GM21423 (cell line): ENCODE data around the gene BACH2.
"Not testable (repeated sequence)": the region's sequence is repeated elsewhere in the genome, so short reads cannot be mapped to it uniquely, and the experiment has no call there.

Experiments used
- ATAC-seq: cut with Tn5 transposase; IDR thresholded peaks from one replicate; pipeline ENCODE4 v1.9.1; 2021; ENCODE audit warnings: mild to moderate bottlenecking, moderate library complexity; ENCODE audit not compliant: unreplicated experiment

BACH2 gene

DNA sequence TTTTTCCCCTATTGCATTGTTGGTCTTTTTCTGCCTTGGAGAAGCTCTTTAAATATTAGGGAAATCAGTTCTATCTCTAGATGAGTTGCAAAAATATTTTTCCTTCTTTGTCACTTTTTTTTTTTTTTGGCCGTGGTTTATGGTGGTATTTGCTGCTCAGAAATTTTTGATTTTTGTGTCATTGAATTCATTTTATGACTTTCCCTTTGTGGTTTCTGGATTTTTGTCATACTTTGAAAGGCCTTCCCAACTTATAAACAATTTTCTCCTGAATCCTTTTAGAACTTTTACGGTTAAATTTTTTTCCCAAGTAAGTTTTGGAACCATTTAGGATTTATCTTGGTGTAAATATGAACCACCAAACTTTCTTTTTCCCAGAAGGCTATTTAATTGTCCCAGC is 256.7 kb downstream of the BACH2 start:
- no peak for ATAC-seq

DNA sequence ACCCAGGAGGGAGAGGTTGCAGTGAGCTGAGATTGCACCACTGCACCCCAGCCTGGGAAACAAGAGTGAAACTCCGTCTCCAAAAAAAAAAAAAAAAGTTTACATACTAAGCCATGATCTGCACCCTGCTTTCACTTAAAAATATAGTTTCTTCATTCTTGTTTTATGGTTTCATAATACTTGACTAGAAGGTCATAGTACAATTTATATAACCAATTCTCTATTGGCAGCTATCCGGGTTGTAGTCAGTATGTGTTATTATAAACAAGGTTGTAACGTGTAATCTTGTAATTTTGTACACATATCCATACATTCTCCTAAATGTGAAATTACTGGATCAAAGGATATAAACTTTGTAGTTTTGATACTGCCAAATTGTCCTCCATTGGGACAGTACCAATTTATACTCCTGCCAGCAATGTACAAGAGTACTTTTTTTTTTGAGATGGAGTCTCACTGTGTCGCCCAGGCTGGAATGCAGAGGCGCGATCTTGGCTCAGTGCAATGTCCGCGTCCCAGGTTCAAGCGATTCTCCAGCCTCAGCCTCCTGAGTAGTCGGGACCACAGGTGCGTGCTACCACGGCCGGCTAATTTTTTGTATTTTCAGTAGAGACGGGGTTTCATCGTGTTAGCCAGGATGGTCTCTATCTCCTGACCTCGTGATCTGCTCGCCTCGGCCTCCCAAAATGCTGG is 257.5 kb downstream of the BACH2 start:
- no peak for ATAC-seq

DNA sequence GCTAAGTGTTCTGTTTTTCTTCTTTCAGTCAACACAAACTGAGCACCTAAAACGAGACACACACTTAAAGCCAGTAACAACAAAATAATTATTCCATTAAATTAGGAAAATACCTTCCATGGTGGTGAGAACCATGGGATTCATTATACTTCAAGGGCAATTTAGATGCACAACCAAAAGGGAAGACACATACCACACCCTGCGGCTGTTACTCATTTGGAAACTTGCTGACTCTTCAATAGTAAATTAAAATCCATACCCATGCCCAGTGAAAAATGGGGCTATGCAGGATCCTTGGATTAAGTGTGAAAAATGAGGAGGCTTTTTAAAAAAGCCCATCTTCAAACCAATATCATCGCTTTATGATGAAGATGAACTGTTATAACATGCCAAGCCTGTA is 259.7 kb downstream of the BACH2 start:
- no peak for ATAC-seq

DNA sequence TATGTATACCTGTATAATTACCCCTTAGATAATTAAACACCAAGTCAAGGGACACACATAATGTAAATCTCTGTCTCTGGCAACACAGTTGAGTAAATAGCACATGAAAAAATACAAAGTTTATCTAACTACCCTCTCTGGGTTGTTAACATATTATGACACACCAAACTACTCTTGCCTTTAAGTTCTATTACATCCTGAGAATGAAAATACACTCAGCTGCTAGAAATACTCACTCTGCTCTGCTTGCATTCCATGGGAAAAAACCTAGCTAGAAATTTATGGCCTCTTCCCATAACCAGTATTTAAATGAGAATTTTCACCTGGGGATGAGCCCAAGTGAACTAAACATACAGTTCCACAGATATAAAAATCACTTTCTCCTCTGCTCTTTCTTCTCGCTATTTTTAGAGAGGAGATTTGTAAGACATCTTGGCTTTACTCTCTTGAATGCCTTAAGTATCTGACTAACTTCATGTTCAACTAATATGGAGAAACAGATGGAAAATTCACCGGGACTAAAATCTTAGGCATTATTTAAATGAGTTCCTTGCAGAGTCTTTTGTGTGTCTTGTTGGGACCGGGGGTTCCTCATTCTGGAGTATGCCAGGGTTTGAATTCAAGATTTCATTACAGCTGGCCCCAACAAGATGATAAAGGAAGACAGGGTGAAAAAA is 261.5 kb downstream of the BACH2 start:
- no peak for ATAC-seq

DNA sequence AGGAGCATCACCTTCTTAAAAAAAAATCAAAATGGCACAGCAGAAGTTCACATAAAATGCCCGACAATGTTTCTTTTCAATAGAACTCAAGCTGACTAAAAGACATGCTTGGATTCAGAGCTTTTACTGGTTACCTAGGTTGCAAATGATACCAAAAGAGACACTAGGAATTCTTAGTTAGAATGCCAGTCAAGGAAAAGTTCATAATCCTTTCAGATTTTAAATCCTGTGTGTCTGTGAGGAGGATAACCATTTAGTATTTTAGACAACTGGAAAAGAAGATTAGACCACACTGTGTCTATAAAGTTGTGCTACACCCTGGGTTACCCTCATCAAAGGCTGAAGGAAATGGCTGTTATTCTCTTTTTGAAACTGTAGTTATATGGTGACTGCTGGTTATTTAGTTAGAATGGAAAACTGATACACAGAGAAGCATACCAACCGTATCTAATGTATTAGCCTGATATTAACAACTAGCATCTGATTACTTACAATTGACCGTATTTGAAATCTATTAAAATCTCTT is 262.8 kb downstream of the BACH2 start:
- ATAC-seq: no peak

DNA sequence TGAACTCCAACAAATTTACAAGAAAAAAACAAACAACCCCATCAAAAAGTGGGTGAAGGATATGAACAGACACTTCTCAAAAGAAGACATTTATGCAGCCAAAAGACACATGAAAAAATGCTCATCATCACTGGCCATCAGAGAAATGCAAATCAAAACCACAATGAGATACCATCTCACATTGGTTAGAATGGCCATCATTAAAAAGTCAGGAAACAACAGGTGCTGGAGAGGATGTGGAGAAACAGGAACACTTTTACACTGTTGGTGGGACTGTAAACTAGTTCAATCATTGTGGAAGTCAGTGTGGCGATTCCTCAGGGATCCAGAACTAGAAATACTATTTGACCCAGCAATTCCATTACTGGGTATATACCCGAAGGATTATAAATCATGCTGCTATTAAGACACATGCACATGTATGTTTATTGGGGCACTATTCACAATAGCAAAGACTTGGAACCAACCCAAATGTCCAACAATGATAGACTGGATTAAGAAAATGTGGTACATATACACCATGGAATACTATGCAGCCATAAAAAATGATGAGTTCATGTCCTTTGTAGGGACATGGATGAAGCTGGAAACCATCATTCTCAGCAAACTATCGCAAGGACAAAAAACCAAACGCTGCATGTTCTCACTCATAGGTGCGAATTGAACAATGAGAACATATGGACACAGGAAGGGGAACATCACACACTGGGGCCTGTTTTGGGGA is 264.0 kb downstream of the BACH2 start:
- ATAC-seq: not testable (repeated sequence)

DNA sequence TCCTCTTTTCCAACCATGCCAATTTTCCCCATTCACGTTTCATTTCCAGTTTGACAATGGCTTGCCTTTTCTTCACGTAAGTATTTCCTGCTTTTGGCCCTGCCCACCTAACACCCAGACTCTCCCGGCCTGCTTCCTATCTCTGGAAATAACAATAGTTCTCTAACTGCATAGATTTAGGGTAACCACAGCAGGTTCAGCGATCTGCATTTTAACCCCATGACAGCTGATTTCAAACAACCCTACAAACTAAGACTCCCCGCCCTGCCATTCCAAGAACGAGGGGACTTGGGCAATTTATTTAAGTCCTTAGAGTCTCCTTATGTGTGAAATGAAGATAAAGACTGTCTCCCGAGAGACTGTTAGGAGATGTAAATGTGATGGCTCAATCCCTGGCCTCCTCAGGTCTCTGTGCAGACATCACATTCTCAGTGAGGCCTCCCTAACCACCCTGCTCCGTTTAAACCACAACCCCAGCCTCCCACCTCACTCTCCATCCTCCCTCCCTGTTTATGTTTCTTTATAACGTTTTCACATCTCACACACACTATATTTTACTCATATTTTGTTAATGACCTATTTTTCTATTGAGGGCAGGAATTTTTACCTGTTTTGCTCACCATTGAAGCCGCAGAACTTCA is 267.5 kb downstream of the BACH2 start:
- ATAC-seq: no peak

DNA sequence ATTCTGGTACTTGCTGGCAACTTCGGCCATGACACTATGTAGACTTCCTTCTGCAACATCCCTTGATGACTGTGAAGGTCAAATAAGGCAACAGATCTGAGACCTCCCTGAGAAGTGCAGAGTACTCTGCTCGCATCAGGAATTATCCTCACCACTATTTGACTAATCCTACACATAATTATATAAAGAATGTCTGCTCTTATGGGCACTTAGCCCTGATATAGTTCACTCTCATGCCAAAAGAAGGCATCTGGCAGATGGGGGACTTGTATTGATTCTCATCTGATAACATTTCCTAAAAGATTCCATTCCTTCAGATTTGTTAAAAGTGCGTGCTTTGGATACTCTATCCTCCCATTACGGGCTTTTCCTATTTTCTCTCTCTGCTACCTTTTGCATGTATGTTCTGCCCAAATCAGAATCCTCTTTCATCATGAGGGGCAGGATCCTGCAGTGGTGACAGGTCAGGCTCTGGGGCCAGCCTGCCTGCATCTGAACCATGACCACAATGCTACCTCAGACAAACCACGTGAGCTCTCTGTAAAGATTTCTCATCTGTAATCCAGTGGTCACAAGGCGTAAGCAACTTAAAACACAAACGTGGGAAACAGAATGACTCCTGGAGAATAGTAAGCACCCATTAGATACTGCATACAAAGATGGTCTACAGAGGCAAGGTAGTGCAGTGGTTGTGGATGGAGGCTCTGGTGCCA is 268.4 kb downstream of the BACH2 start:
- no peak for ATAC-seq

DNA sequence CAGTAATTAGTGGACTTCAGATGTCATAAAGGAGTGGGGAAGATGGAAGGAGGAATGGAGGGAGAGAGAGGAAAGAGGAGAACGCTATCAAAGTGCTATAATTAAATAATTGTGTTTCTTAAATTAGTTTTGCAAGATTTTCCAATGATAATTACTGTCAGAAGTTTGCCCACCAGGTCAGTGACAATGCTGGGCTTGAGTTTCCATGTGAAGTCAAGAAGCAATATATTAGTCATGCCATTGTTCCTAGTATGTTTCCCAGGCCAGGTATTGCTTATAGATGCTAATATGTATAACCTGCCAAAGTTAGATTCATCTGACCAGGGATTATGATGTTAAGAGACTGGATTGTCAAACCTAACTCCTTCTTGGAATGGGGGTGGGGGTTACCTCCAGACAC is 270.4 kb downstream of the BACH2 start:
- ATAC-seq: no peak

DNA sequence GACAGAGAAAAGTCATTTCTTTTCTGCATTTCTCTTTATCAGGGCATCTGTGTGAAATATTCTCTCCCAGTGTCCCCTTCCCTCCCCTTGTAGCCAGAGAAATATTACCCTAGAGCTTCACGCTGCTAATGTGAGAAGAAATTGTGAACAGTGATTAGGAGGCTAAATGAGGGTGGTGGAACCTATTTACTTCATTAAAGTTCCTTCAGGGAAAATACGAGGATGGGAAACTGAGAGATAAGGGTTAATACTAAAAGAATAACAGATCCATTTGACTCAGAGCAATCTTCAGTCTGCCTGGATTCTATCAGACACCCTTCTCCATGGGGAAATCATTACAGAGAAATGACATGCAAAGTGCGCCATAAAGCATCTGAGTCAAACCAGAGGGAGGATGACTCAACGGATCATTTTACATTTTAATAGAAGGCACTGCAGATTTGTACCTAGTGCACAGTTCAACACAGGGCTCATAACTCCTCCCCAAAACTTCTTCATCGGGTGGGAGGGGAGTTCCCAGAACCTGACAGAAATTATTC is 271.1 kb downstream of the BACH2 start:
- ATAC-seq: no peak

DNA sequence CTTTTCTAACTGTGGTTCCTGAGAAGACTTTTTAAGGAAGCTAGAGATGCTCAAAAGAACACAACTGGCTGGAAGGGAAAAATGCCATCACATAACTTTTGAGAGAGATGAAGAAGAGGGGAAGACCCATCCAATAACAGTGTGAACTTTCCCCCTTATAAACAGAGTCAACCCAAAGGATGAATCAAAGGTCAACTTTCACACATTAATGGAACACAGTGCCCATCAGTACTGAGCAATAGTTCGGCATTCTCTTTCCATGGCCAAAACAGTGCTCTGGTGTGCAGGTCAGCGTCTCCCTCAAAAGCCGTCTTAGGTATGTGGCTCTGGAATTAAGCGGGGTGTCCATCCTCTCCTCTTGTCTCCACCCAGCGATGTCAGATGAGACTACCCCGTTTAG is 272.0 kb downstream of the BACH2 start:
- no peak for ATAC-seq

DNA sequence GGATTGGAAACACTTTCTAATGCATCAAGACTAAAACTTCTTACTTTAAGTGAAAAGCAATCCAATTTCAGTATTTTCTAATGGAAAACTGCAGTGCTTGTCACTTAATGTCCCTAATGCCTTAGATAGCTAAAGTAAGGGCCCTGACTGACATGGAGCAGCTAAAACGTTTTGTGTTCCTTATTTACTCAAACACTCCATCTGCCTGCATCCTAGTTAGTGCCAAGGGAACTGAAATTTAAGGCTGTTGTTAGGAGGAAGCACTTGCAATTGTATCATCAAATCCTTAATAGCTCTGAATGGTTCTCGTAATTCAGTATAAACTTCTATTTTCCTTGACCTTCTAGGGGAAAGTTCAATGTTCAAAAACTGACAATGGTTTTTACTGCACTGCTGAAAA is 274.9 kb downstream of the BACH2 start:
- no peak for ATAC-seq

DNA sequence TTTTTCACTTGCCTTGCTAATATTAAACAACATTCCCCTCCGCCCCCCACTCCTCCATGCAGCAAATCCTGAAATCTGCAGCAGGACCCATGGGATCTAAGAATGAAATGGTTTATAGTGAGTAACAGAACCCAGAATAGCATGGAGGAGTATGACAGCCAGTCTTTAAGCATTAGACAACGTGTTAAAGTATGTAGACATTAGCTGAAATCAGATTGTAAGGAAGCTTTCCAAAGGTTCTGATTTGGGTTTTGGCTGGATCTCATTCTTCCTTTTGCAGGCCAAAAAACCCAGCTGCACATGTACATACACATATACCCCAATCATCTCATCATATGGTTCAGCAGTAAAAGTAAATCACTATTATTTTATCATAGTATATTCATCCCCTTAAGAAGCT is 275.9 kb downstream of the BACH2 start:
- ATAC-seq: no peak

DNA sequence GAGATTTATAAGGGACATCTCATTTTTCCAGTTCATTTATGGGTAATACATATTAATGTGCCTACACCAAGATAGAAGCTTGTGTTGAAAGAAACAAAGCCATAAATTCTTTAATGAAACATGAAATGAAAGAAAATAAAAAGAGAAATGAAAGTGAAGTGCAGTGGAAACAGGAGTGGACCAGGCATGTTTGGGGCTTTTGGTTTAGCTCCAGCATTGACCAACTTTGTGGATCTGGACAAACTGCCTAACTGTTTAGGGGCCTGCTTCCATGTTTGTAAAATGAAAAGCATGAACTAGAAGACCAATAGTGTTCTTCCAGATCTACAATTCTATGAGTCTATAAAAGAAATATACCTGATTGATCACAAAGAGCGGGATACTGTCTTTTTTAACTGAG is 277.4 kb downstream of the BACH2 start:
- ATAC-seq: no peak

DNA sequence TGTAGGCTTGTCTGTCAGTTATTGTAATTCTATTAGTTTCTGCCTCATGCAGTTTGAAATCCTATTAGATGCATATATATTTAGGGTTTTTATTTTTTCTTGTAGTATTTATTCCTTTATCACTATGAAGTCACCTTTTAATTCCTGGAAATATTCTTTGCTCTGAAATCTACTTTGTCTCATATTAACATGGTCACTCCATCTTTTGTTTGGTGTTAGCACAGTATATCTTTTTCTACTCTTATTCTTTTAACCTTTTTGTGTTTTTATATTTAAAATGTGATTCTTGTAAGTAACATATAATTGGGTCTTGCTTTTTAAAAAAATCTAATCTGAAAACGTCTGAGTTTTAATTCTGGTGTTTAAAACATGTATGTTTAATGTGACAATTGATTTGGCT is 280.8 kb downstream of the BACH2 start:
- ATAC-seq: no peak

DNA sequence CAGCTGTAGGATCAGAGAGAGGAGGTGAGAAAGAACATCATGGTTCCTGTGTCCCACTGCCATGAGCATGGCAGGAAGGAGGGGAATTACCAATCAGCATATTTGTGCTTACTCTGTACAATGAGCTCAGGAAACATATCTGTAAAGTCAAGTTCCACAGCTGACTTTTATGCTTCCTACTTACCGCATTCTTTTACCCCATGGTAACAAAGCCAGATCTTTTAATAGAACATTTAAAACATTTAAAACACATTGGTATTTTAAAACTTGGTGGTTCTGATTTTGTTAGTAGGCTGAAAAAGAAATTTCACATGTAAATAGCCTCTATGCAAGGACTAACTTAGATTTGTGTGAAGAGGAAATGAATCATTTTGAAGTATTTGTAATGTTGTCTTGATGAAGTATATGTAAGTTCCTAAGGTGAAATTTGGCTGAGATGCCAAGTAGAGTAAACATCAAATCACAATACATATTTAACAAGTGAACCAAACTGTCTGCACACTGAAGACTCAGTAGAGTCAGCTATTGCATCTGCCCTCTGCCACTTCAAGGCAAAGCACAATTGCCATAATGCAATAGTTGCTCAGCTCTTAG is 287.6 kb downstream of the BACH2 start:
- no peak for ATAC-seq

DNA sequence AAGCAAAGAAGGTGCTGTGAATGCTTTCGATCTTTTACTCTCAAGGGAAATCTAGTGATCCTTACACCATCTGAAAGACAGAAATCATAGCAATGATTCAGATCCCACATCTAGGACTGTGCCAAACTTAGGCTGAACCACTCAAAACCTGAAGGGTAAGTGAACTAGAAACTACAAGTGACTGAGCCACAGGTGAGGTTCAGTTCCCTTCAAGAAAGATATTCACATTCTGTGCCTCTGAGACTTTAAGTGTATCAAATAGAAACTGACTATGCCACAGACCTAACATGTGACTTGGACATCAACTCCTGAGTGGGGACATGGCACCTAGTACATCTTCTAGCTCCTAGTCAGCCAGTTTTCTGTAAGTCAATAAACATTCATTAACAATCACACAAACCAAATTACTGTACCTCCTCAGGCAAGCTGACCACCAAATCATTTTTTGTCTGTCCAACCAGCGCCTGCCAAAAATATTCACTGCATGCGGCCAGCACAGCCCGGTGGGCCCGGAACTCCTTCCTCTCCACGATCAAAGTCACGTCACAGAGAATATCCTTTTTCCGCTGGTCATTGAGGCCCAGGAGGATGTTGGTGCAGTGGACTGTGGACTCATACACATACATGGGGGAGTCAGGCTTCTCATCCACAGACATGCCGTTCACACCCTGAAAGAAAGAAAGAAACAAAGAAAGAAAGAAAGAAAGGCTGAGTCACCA is 288.3 kb downstream of the BACH2 start:
- peak; percentile 70 for ATAC-seq

DNA sequence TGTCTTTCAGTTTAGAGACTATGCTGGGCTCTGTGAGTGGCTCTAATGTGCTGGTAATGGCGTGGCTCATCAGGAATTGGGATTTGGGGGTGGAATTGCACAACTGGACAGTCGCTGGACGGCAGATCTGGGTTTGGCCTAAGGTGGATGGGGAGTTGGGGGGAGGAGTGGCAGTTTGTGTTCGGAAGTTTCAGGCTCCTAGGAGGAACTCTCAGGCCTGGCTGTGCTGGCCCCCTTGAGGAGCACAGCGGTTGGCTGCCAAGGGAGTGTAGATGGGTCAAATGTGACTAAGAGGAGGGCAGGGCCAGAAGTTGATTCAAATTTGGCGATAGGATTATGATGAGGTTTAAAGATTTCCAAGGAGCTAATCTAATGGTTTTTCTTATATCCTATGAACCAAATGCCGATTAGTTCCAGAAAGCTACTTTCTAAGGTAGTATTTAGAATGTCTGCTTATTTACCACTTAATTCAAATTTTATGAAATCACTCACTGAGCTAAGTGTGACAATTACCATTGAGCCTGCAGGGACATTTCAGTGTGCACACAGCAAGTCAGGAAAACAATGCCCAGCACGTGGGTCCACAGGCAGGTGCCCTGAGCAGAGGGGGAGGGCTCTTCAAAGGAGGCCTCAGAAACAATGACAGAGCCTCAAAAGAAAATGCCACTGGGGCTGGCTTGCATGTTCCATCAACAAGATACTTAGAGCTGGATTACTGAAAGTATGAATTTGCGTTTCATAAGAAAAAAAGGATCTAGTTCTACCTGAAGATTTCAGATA is 291.4 kb downstream of the BACH2 start:
- ATAC-seq: no peak

DNA sequence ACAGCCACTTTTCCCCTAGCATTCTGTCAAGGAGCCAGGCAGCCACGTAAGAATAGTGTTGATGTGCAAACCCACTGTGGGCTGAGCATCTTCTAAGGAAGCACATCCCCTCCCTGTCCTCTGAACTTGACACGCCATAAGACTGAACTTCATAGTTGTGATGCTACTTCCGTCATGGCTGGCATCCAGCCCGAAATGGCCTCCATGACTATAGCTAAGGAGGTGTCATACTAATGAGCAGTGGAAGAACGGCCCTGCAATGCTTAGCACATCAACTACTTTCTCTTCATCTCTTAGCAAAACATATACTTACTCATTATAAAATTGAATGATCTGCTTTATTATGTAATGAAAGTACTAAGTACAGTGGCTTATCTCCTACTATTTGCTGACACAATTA is 292.1 kb downstream of the BACH2 start:
- ATAC-seq: no peak
